ENCODE data around the gene DLG4. TPM values are rescaled to one million over a fixed set of nuclear protein-coding genes. Genes with fewer than 3 reads are reported as not detected.

DLG4 gene
- total and polyA plus RNA-seq, 2 donors (not counting 3 experiments of a cell fraction or from before 2014, with no cell fraction given), result 14.9 to 34.6 TPM

DNA sequence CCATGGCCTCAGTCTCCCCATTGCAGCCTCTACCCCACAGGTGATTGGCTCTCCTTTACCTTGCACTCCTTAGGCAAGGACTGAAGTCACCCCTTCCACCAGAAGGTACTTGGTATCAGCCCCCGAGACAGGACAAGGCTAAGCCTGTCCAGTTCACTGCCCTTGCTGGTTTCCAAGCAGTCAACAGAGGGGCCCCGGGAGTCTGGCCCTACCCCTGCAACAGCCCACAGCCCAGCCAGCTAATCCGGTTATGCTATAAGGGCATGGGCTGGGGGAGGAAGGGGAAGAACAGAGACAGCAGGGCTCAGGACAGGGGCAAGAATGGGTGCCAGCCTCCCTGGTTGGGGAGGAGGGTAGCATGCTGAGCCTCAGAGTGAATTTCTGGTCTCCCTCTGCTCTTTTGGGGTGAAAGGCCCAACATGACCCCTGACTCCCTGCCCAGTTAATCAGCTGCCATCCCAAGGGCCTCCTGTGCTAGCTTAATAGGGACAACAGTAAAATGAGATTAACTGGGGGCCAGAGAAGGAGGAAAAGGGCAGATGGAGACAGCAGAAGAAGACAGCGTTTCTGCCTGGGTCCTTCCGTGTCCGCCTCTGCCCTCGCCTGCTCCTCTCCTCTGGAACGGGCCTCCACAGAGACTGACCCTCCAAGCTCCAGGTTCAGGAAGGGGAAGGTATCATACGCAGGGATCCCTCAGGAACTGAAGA is 10.7 kb downstream of the DLG4 start:
- CTCF ChIA-PET, result no interaction called here

More for the DNA sequence above, 10.7 kb downstream of the DLG4 start:
- Histone ChIP-seq H3K4me3 (replicated peaks in 1 of 3; ENCODE audit: insufficient read depth in 1 of 3, low read depth in 1 of 3, low read length in 3 of 3) (no peak overlapping the region), H2AFZ (ENCODE audit: low read depth, low read length) (no peak overlapping the region), H3K36me3 (ENCODE audit: control insufficient read depth in 2 of 2, extremely low read depth in 1 of 2, insufficient read depth in 2 of 2, low read length in 2 of 2) (peaks cover 0 to 3% of the 10 kb centered on the region in 2 experiments), H3K9me1 (replicated peaks; ENCODE audit: control insufficient read depth, extremely low read depth, insufficient read depth, low read length) (no peaks in the 10 kb centered on the region), H3K4me2 (ENCODE audit: insufficient read depth, low read length) (no peak overlapping the region), H3K27ac (ENCODE audit: insufficient read depth, low read depth, low read length) (no peak overlapping the region), H3K9ac (replicated peaks; ENCODE audit: extremely low read depth, insufficient read depth, low read length) (no peak overlapping the region), H3K79me2 (ENCODE audit: control insufficient read depth, insufficient read depth, low read length) (peaks cover 9% of the 10 kb centered on the region), H3K9me3 (replicated peaks; ENCODE audit: control insufficient read depth, insufficient read depth, low read length) (no peaks in the 10 kb centered on the region), H4K20me1 (replicated peaks; ENCODE audit: control insufficient read depth, extremely low read depth, insufficient read depth, low read length) (no peaks in the 10 kb centered on the region), H3K27me3 (ENCODE audit: control insufficient read depth in 2 of 2, insufficient read depth in 2 of 2, low read length in 2 of 2) (no peaks in the 10 kb centered on the region), H3K4me1 (ENCODE audit: control insufficient read depth, extremely low read depth, insufficient read depth, low read length) (peaks cover 11% of the 10 kb centered on the region)
- TF ChIP-seq CTCF (IDR thresholded peaks at IDR 0.05; ENCODE audit: extremely low read depth in 1 of 2, insufficient read depth in 1 of 2, low read depth in 1 of 2, low read length in 2 of 2) (no peak), FOS (IDR thresholded peaks at IDR 0.05; ENCODE audit: borderline replicate concordance, insufficient read depth, low read length) (no peak), MAX (IDR thresholded peaks at IDR 0.05; ENCODE audit: insufficient read depth, insufficient read length) (no peak), EZH2 (IDR thresholded peaks at IDR 0.05; ENCODE audit: borderline replicate concordance, low read depth, low read length, severe bottlenecking) (no peak), GATA2 (IDR thresholded peaks at IDR 0.05; ENCODE audit: insufficient read depth, insufficient read length, low read depth, low read length) (no peak), MYC (IDR thresholded peaks at IDR 0.05; ENCODE audit: low read depth, low read length) (no peak), POLR2AphosphoS5 (IDR thresholded peaks at IDR 0.05; ENCODE audit: insufficient read depth, low read depth, low read length) (no peak), JUN (IDR thresholded peaks at IDR 0.05; ENCODE audit: borderline replicate concordance, insufficient read depth, insufficient read length, low read depth) (no peak), POLR2A (IDR thresholded peaks at IDR 0.05; ENCODE audit: low read depth, low read length) (no peak)
- DNase-seq (ENCODE audit: low read depth, low spot score) (no peak), FAIRE-seq (no peak)
- dilution Hi-C loops (cut with MboI; ENCODE audit: extremely low pct_ligation_motif_present, low sequenced_read_pairs) (no loop called here), intact Hi-C loops (cut with micrococcal nuclease) (no loop called here)
- no TSS peak for BruUV-seq (replicated peaks)
- POLR2A ChIA-PET, result no interaction called here

All from endothelial cell of umbilical vein (primary cell).